Measurements from ENCODE around the gene SPTBN1.

DNA sequence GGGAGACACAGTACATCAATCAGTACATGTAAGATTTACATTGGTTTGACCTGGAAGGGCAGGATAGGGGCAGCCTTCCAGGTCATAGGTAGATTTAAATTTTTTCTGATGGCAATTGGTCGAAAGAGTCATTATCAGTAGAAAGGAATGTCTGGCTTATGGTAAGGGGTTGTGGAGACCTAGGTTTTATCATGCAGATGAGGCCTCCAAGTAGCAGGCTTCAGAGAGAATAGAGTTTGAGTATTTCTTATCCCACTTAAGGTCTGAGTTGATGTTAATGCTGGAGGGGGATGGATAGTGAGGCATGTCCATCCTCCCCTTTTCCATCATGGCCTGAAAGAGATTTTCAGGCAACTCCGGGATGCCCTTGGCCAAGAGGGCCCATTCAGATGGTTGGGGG is 60.7 kb downstream of the SPTBN1 start:
- TF ChIP-seq, protein P1, sequence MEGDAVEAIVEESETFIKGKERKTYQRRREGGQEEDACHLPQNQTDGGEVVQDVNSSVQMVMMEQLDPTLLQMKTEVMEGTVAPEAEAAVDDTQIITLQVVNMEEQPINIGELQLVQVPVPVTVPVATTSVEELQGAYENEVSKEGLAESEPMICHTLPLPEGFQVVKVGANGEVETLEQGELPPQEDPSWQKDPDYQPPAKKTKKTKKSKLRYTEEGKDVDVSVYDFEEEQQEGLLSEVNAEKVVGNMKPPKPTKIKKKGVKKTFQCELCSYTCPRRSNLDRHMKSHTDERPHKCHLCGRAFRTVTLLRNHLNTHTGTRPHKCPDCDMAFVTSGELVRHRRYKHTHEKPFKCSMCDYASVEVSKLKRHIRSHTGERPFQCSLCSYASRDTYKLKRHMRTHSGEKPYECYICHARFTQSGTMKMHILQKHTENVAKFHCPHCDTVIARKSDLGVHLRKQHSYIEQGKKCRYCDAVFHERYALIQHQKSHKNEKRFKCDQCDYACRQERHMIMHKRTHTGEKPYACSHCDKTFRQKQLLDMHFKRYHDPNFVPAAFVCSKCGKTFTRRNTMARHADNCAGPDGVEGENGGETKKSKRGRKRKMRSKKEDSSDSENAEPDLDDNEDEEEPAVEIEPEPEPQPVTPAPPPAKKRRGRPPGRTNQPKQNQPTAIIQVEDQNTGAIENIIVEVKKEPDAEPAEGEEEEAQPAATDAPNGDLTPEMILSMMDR (IDR thresholded peaks at IDR 0.05) = no peak
- TF ChIP-seq EP300 (IDR thresholded peaks at IDR 0.05) (no peak), POLR2AphosphoS5 (IDR thresholded peaks at IDR 0.05) (no peak)

Data from gastroesophageal sphincter (tissue), 3 donors.